ENCODE data around the gene RFX4. TPM values are rescaled to one million over a fixed set of nuclear protein-coding genes. Genes with fewer than 3 reads are reported as not detected.

RFX4 gene
- polyA plus RNA-seq, 1 donor (not counting 4 experiments of a cell fraction or from before 2014, with no cell fraction given) = not detected

DNA sequence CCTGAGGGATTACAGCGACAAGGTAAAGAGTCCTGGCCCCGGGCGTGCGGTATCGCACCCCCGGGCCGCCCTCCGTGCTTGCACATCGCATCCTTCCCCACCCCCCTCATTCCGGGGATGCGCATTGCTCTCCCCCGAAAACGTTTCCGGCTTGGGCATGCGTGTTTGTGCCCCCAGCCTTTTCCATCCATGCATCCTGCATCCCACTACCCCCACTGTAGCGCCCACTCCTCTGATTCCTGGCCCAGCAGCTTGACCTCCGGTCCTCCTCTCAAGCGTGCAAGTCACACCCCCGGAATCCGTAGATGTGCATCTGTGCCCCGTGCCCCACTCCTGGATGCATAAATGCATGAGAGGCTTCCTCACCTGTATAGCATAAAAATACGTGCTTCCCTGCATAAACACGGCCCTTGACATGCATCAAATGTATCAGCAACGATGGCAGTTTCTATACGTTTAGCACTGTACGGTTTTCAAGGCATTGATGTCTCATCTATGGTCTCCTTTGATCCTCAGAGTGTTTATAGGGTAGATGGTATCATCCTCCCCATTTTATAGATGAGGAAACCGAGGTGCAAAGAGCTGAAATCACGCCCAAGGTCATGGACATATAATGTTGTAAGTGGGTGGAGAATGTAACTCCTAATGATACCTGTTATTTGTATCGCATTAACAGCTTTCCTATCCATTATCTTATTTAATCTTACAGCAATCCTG lies 192.2 kb downstream of the RFX4 start:
- FAIRE-seq = no peak
- no peaks in the 10 kb centered on the region for H3K9me1 ChIP-seq (ENCODE audit: control insufficient read depth, extremely low read depth, insufficient read depth, low read length)
- H3K9ac ChIP-seq (ENCODE audit: control insufficient read depth, extremely low read depth, insufficient read depth, low read length) = peak overlapping the region; percentile 94
- H3K27ac ChIP-seq (ENCODE audit: control insufficient read depth, insufficient read depth, low read length) = peak overlapping the region; percentile 97
- peaks cover 15% of the 10 kb centered on the region for H3K4me1 ChIP-seq (ENCODE audit: control insufficient read depth, extremely low read depth, insufficient read depth, low read length)
- peak overlapping the region; percentile 98 for H2AFZ ChIP-seq (ENCODE audit: control insufficient read depth, low read length)
- TF ChIP-seq, protein P1, sequence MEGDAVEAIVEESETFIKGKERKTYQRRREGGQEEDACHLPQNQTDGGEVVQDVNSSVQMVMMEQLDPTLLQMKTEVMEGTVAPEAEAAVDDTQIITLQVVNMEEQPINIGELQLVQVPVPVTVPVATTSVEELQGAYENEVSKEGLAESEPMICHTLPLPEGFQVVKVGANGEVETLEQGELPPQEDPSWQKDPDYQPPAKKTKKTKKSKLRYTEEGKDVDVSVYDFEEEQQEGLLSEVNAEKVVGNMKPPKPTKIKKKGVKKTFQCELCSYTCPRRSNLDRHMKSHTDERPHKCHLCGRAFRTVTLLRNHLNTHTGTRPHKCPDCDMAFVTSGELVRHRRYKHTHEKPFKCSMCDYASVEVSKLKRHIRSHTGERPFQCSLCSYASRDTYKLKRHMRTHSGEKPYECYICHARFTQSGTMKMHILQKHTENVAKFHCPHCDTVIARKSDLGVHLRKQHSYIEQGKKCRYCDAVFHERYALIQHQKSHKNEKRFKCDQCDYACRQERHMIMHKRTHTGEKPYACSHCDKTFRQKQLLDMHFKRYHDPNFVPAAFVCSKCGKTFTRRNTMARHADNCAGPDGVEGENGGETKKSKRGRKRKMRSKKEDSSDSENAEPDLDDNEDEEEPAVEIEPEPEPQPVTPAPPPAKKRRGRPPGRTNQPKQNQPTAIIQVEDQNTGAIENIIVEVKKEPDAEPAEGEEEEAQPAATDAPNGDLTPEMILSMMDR (optimal IDR thresholded peaks at IDR 0.05 in 1 of 3, IDR thresholded peaks at IDR 0.05 in 1 of 3, conservative IDR thresholded peaks at IDR 0.05 in 1 of 3; ENCODE audit: extremely low read depth in 1 of 3, insufficient read depth in 2 of 3, low read length in 3 of 3) = no peak
- TF ChIP-seq EZH2 (IDR thresholded peaks at IDR 0.05; ENCODE audit: low read length) = no peak
- peaks cover 0 to 1% of the 10 kb centered on the region in 2 experiments for H3K36me3 ChIP-seq (ENCODE audit: control insufficient read depth in 2 of 2, extremely low read depth in 1 of 2, insufficient read depth in 2 of 2, low read length in 2 of 2)
- peaks cover 41% of the 10 kb centered on the region for H3K79me2 ChIP-seq (ENCODE audit: control insufficient read depth, insufficient read depth, low read length)
- H3K4me2 ChIP-seq (ENCODE audit: control insufficient read depth, extremely low read depth, insufficient read depth, low read depth, low read length) = peak overlapping the region; percentile 97
- H3K9me3 ChIP-seq (ENCODE audit: control insufficient read depth, low read depth, low read length) = no peaks in the 10 kb centered on the region
- no peaks in the 10 kb centered on the region for H3K27me3 ChIP-seq (ENCODE audit: control insufficient read depth, extremely low read depth, insufficient read depth, low read length)
- H3K4me3 ChIP-seq (ENCODE audit: control insufficient read depth in 2 of 3, extremely low read depth in 1 of 3, insufficient read depth in 2 of 3, low read depth in 1 of 3, low read length in 3 of 3) = peak overlapping the region; percentile 78 to 97 (median 96)
- DNase-seq (ENCODE audit: low read depth, low spot score) = no peak
- dilution Hi-C loops (cut with MboI; ENCODE audit: extremely low pct_ligation_motif_present, low sequenced_read_pairs) = no loop called here
- H4K20me1 ChIP-seq (ENCODE audit: control insufficient read depth, extremely low read depth, insufficient read depth, low read length) = no peaks in the 10 kb centered on the region

DNA sequence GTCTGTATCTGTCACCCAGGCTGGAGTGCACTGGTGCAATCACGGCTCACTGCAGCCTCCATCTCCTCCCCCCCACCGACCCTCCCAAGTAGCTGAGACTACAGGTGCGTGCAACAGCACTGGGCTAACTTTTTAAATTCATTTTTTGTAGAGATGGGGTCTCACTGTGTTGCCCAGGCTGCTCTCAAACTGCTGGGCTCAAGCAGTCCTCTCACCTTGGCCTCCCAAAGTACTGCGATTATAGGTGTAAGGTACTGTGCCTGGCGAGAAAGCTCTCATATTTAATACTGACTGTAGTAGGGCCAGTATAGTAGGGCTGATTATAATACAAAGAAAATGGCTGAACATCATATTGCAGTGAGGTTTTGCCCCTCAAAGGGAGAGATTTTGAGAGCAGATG lies 194.1 kb downstream of the RFX4 start:
- H4K20me1 ChIP-seq (ENCODE audit: control insufficient read depth, extremely low read depth, insufficient read depth, low read length) = no peaks in the 10 kb centered on the region
- H3K27me3 ChIP-seq (ENCODE audit: control insufficient read depth, extremely low read depth, insufficient read depth, low read length) = no peaks in the 10 kb centered on the region
- H3K4me1 ChIP-seq (ENCODE audit: control insufficient read depth, extremely low read depth, insufficient read depth, low read length) = peaks cover 18% of the 10 kb centered on the region
- H3K36me3 ChIP-seq (ENCODE audit: control insufficient read depth in 2 of 2, extremely low read depth in 1 of 2, insufficient read depth in 2 of 2, low read length in 2 of 2) = peaks cover 0 to 1% of the 10 kb centered on the region in 2 experiments
- DNase-seq (ENCODE audit: low read depth, low spot score) (no peak), FAIRE-seq (no peak)
- no peak overlapping the region for H3K4me2 ChIP-seq (ENCODE audit: control insufficient read depth, extremely low read depth, insufficient read depth, low read depth, low read length)
- no peak overlapping the region for H2AFZ ChIP-seq (ENCODE audit: control insufficient read depth, low read length)
- no peak overlapping the region for H3K9ac ChIP-seq (ENCODE audit: control insufficient read depth, extremely low read depth, insufficient read depth, low read length)
- no peaks in the 10 kb centered on the region for H3K9me1 ChIP-seq (ENCODE audit: control insufficient read depth, extremely low read depth, insufficient read depth, low read length)
- dilution Hi-C loops (cut with MboI; ENCODE audit: extremely low pct_ligation_motif_present, low sequenced_read_pairs) = no loop called here
- H3K4me3 ChIP-seq (ENCODE audit: control insufficient read depth in 2 of 3, extremely low read depth in 1 of 3, insufficient read depth in 2 of 3, low read depth in 1 of 3, low read length in 3 of 3) = no peak overlapping the region
- no peak for TF ChIP-seq EZH2 (IDR thresholded peaks at IDR 0.05; ENCODE audit: low read length)
- TF ChIP-seq, protein P1 (optimal IDR thresholded peaks at IDR 0.05 in 1 of 3, IDR thresholded peaks at IDR 0.05 in 1 of 3, conservative IDR thresholded peaks at IDR 0.05 in 1 of 3; ENCODE audit: extremely low read depth in 1 of 3, insufficient read depth in 2 of 3, low read length in 3 of 3) = no peak
- H3K9me3 ChIP-seq (ENCODE audit: control insufficient read depth, low read depth, low read length) = no peaks in the 10 kb centered on the region
- H3K79me2 ChIP-seq (ENCODE audit: control insufficient read depth, insufficient read depth, low read length) = peaks cover 41% of the 10 kb centered on the region
- H3K27ac ChIP-seq (ENCODE audit: control insufficient read depth, insufficient read depth, low read length) = no peak overlapping the region

Measured in keratinocyte (primary cell).